ENCODE results near the gene SEC31B. TPM values are rescaled to one million over a fixed set of nuclear protein-coding genes. Genes with fewer than 3 reads are reported as not detected.

SEC31B gene
- total RNA-seq, 5 donors from 2014 or later (not counting 1 experiment from before 2014, with no cell fraction given): 47.6 to 80.6 (median 50.2) TPM

GRCh38 chr10:100507357-100507732 is 12.3 kb downstream of the SEC31B start:
- ChIA-PET CTCF (interaction anchor here (0.6 to 4.1 kb wide), 7 partner anchors 11 to 169 kb away, joined by 3 to 38 read pairs (median 3); no protein-coding TSS in a partner anchor), POLR2A (interaction anchor here in 1 of 2 donors (0.5 kb wide), 1 partner anchor 76 kb away, joined by 10 read pairs; no protein-coding TSS in a partner anchor)
- Mint-ChIP-seq H3K36me3 (peaks cover 40% of the 10 kb centered on the region), H3K4me1 (peaks cover 59 to 66% (median 64%) of the 10 kb centered on the region in 3 donors), H3K27ac (peak overlapping the region in 1 of 2 donors; percentile 61), H3K27me3 (no peaks in the 10 kb centered on the region), H3K4me3 (peak overlapping the region in 1 of 3 donors; percentile 20), H3K9me3 (no peaks in the 10 kb centered on the region)
- no peak overlapping the region for H3K4me3 ChIP-seq (ENCODE audit: control insufficient read depth in 1 of 2, extremely low read depth in 1 of 2, low read length in 1 of 2)
- no peak for DNase-seq
- no peak for ATAC-seq (replicated peaks in 1 of 4)
- 88% methylated on average over 5 of the region's 5 CpGs for WGBS (ENCODE audit: insufficient coverage)
- H3K27ac ChIP-seq (ENCODE audit: low read length): no peak overlapping the region
- H3K36me3 ChIP-seq (ENCODE audit: control insufficient read depth in 2 of 2, extremely low read depth in 1 of 2, insufficient read depth in 1 of 2, low read length in 1 of 2): peaks cover 3 to 34% of the 10 kb centered on the region in 2 donors
- H3K9me3 ChIP-seq: no peaks in the 10 kb centered on the region
- H3K27me3 ChIP-seq (replicated peaks in 1 of 2; ENCODE audit: control insufficient read depth in 2 of 2, extremely low read depth in 1 of 2, insufficient read depth in 2 of 2, low read length in 1 of 2): no peaks in the 10 kb centered on the region
- peaks cover 35 to 50% of the 10 kb centered on the region in 2 experiments for H3K4me1 ChIP-seq (ENCODE audit: control insufficient read depth in 1 of 2, extremely low read depth in 1 of 2, insufficient read depth in 2 of 2, low read length in 2 of 2)

- no peaks in the 10 kb centered on the region for H3K9me3 Mint-ChIP-seq
- peak overlapping the region in 1 of 3 donors; percentile 20 for H3K4me3 Mint-ChIP-seq
- peaks cover 44% of the 10 kb centered on the region for H3K36me3 Mint-ChIP-seq
- CTCF ChIA-PET: interaction anchor here (0.6 to 4.1 kb wide), 6 partner anchors 12 to 168 kb away, joined by 3 to 38 read pairs (median 4); no protein-coding TSS in a partner anchor
- POLR2A ChIA-PET: interaction anchor here in 1 of 2 donors (0.5 kb wide), 1 partner anchor 75 kb away, joined by 10 read pairs; no protein-coding TSS in a partner anchor
- ATAC-seq (replicated peaks in 1 of 4): no peak
- no peak for DNase-seq
- Histone ChIP-seq H3K4me1 (ENCODE audit: control insufficient read depth in 1 of 2, extremely low read depth in 1 of 2, insufficient read depth in 2 of 2, low read length in 2 of 2) (peaks cover 29 to 46% of the 10 kb centered on the region in 2 experiments), H3K9me3 (no peaks in the 10 kb centered on the region), H3K27ac (ENCODE audit: low read length) (no peak overlapping the region), H3K27me3 (replicated peaks in 1 of 2; ENCODE audit: control insufficient read depth in 2 of 2, extremely low read depth in 1 of 2, insufficient read depth in 2 of 2, low read length in 1 of 2) (no peaks in the 10 kb centered on the region), H3K36me3 (ENCODE audit: control insufficient read depth in 2 of 2, extremely low read depth in 1 of 2, insufficient read depth in 1 of 2, low read length in 1 of 2) (peaks cover 3 to 40% of the 10 kb centered on the region in 2 donors), H3K4me3 (ENCODE audit: control insufficient read depth in 1 of 2, extremely low read depth in 1 of 2, low read length in 1 of 2) (no peak overlapping the region)
- 100% methylated on average over 4 of the region's 5 CpGs for WGBS (ENCODE audit: insufficient coverage)
- peaks cover 54 to 60% (median 59%) of the 10 kb centered on the region in 3 donors for H3K4me1 Mint-ChIP-seq
- peak overlapping the region in 1 of 2 donors; percentile 61 for H3K27ac Mint-ChIP-seq
- H3K27me3 Mint-ChIP-seq: no peaks in the 10 kb centered on the region
Measured at GRCh38 chr10:100506596-100507356, 12.9 kb downstream of the SEC31B start.

- Histone ChIP-seq H3K4me3 (ENCODE audit: control insufficient read depth in 1 of 2, extremely low read depth in 1 of 2, low read length in 1 of 2) (no peak overlapping the region), H3K27me3 (replicated peaks in 1 of 2; ENCODE audit: control insufficient read depth in 2 of 2, extremely low read depth in 1 of 2, insufficient read depth in 2 of 2, low read length in 1 of 2) (no peaks in the 10 kb centered on the region), H3K36me3 (ENCODE audit: control insufficient read depth in 2 of 2, extremely low read depth in 1 of 2, insufficient read depth in 1 of 2, low read length in 1 of 2) (peaks cover 6 to 51% of the 10 kb centered on the region in 2 donors), H3K9me3 (no peaks in the 10 kb centered on the region), H3K4me1 (ENCODE audit: control insufficient read depth in 1 of 2, extremely low read depth in 1 of 2, insufficient read depth in 2 of 2, low read length in 2 of 2) (peaks cover 15 to 31% of the 10 kb centered on the region in 2 experiments), H3K27ac (ENCODE audit: low read length) (no peak overlapping the region)
- H3K27me3 Mint-ChIP-seq: no peaks in the 10 kb centered on the region
- no peaks in the 10 kb centered on the region for H3K9me3 Mint-ChIP-seq
- no peak for ATAC-seq (replicated peaks in 1 of 4)
- H3K4me1 Mint-ChIP-seq: peaks cover 38 to 44% (median 43%) of the 10 kb centered on the region in 3 donors
- no peak for DNase-seq
- no CpG with 5 or more reads among the region's 2 CpGs for WGBS (ENCODE audit: insufficient coverage)
- POLR2A ChIA-PET: no interaction called here
- no peak overlapping the region for H3K4me3 Mint-ChIP-seq
- no peak overlapping the region for H3K27ac Mint-ChIP-seq
- CTCF ChIA-PET: interaction anchor here in 1 of 2 donors (2.0 kb wide), 1 partner anchor 14 kb away, joined by 7 read pairs; no protein-coding TSS in a partner anchor
- peaks cover 51% of the 10 kb centered on the region for H3K36me3 Mint-ChIP-seq
Measured at GRCh38 chr10:100505164-100505563, 14.5 kb downstream of the SEC31B start.

- H3K4me3 Mint-ChIP-seq: no peak overlapping the region
- H3K4me3 ChIP-seq (ENCODE audit: control insufficient read depth in 1 of 2, extremely low read depth in 1 of 2, low read length in 1 of 2): no peak overlapping the region
- DNase-seq (no peak), ATAC-seq (replicated peaks in 1 of 4) (no peak)
- no peak overlapping the region for H3K27ac ChIP-seq (ENCODE audit: low read length)
- H3K36me3 ChIP-seq (ENCODE audit: control insufficient read depth in 2 of 2, extremely low read depth in 1 of 2, insufficient read depth in 1 of 2, low read length in 1 of 2): peaks cover 6 to 62% of the 10 kb centered on the region in 2 donors
- WGBS (ENCODE audit: insufficient coverage): 93% methylated on average over 2 of the region's 5 CpGs
- ChIA-PET CTCF (interaction anchor here in 1 of 2 donors (0.6 to 2.0 kb wide), 2 partner anchors 15 to 30 kb away, joined by 5 to 7 read pairs; no protein-coding TSS in a partner anchor), POLR2A (no interaction called here)
- no peaks in the 10 kb centered on the region for H3K9me3 ChIP-seq
- peaks cover 10 to 21% of the 10 kb centered on the region in 2 experiments for H3K4me1 ChIP-seq (ENCODE audit: control insufficient read depth in 1 of 2, extremely low read depth in 1 of 2, insufficient read depth in 2 of 2, low read length in 2 of 2)
- H3K27me3 ChIP-seq (replicated peaks in 1 of 2; ENCODE audit: control insufficient read depth in 2 of 2, extremely low read depth in 1 of 2, insufficient read depth in 2 of 2, low read length in 1 of 2): no peaks in the 10 kb centered on the region
- peaks cover 27 to 35% (median 32%) of the 10 kb centered on the region in 3 donors for H3K4me1 Mint-ChIP-seq
- peaks cover 62% of the 10 kb centered on the region for H3K36me3 Mint-ChIP-seq
- no peaks in the 10 kb centered on the region for H3K9me3 Mint-ChIP-seq
- no peaks in the 10 kb centered on the region for H3K27me3 Mint-ChIP-seq
- H3K27ac Mint-ChIP-seq: no peak overlapping the region
Measured at GRCh38 chr10:100504096-100504495, 15.6 kb downstream of the SEC31B start.

- 100% methylated on average over 1 of the region's 1 CpG for WGBS (ENCODE audit: insufficient coverage)
Measured at GRCh38 chr10:100502926-100503494, 16.7 kb downstream of the SEC31B start.

GRCh38 chr10:100501423-100501822 is 18.2 kb downstream of the SEC31B start:
- H3K27ac ChIP-seq (ENCODE audit: low read length): no peak overlapping the region
- Mint-ChIP-seq H3K27me3 (no peaks in the 10 kb centered on the region), H3K4me1 (peaks cover 6 to 12% (median 7%) of the 10 kb centered on the region in 3 donors), H3K27ac (peak overlapping the region; percentile 6 to 7), H3K36me3 (peaks cover 80% of the 10 kb centered on the region), H3K4me3 (no peak overlapping the region), H3K9me3 (no peaks in the 10 kb centered on the region)
- no peaks in the 10 kb centered on the region for H3K9me3 ChIP-seq
- peaks cover 10 to 70% of the 10 kb centered on the region in 2 donors for H3K36me3 ChIP-seq (ENCODE audit: control insufficient read depth in 2 of 2, extremely low read depth in 1 of 2, insufficient read depth in 1 of 2, low read length in 1 of 2)
- POLR2A ChIA-PET: interaction anchor here in 1 of 2 donors (0.6 kb wide), 1 partner anchor 25 kb away, joined by 3 read pairs; no protein-coding TSS in a partner anchor
- peaks cover 0 to 7% of the 10 kb centered on the region in 2 experiments for H3K4me1 ChIP-seq (ENCODE audit: control insufficient read depth in 1 of 2, extremely low read depth in 1 of 2, insufficient read depth in 2 of 2, low read length in 2 of 2)
- no peak for ATAC-seq (replicated peaks in 1 of 4)
- CTCF ChIA-PET: no interaction called here
- DNase-seq: no peak
- H3K4me3 ChIP-seq (ENCODE audit: control insufficient read depth in 1 of 2, extremely low read depth in 1 of 2, low read length in 1 of 2): no peak overlapping the region
- H3K27me3 ChIP-seq (replicated peaks in 1 of 2; ENCODE audit: control insufficient read depth in 2 of 2, extremely low read depth in 1 of 2, insufficient read depth in 2 of 2, low read length in 1 of 2): no peaks in the 10 kb centered on the region

More at GRCh38 chr10:100502926-100503494, 16.7 kb downstream of the SEC31B start:
- H3K4me1 ChIP-seq (ENCODE audit: control insufficient read depth in 1 of 2, extremely low read depth in 1 of 2, insufficient read depth in 2 of 2, low read length in 2 of 2): peaks cover 4 to 15% of the 10 kb centered on the region in 2 experiments
- no peaks in the 10 kb centered on the region for H3K9me3 ChIP-seq
- Mint-ChIP-seq H3K9me3 (no peaks in the 10 kb centered on the region), H3K27ac (no peak overlapping the region), H3K27me3 (no peaks in the 10 kb centered on the region), H3K4me1 (peaks cover 16 to 28% (median 21%) of the 10 kb centered on the region in 3 donors), H3K36me3 (peaks cover 71% of the 10 kb centered on the region), H3K4me3 (no peak overlapping the region)
- POLR2A ChIA-PET: interaction anchor here in 1 of 2 donors (0.7 kb wide), 1 partner anchor 166 kb away, joined by 4 read pairs; no protein-coding TSS in a partner anchor
- peaks cover 6 to 68% of the 10 kb centered on the region in 2 donors for H3K36me3 ChIP-seq (ENCODE audit: control insufficient read depth in 2 of 2, extremely low read depth in 1 of 2, insufficient read depth in 1 of 2, low read length in 1 of 2)
- CTCF ChIA-PET: interaction anchor here in 1 of 2 donors (0.7 kb wide), 1 partner anchor 11 kb away, joined by 5 read pairs; no protein-coding TSS in a partner anchor
- H3K27me3 ChIP-seq (replicated peaks in 1 of 2; ENCODE audit: control insufficient read depth in 2 of 2, extremely low read depth in 1 of 2, insufficient read depth in 2 of 2, low read length in 1 of 2): no peaks in the 10 kb centered on the region
- no peak overlapping the region for H3K27ac ChIP-seq (ENCODE audit: low read length)
- no peak overlapping the region for H3K4me3 ChIP-seq (ENCODE audit: control insufficient read depth in 1 of 2, extremely low read depth in 1 of 2, low read length in 1 of 2)
- no peak for ATAC-seq (replicated peaks in 1 of 4)
- DNase-seq: no peak
